GM12892 (cell line): Measurements from ENCODE around the gene CCDC92B.
"Not testable (repeated sequence)": the region's sequence is repeated elsewhere in the genome, so short reads cannot be mapped to it uniquely, and the experiment has no call there.

Source experiments
- DNase-seq: peaks from one replicate; pipeline ENCODE4 v3.0.0; 2011; ENCODE audit not compliant: insufficient read length
- FAIRE-seq: peaks from 2 replicates; lab custom pipeline; 2011; peaks lifted over from hg19 to GRCh38; lab: Jason Lieb, UNC
- POLR2A ChIP-seq: IDR thresholded peaks from 2 replicates; pipeline ENCODE4 v1.6.1; 2011; ENCODE audit warnings: low read depth, low read length, control low read depth
- POLR2AphosphoS5 ChIP-seq: IDR thresholded peaks from 2 replicates; pipeline ENCODE4 v1.6.1; 2011; ENCODE audit warnings: low read depth, low read length, control low read depth
- TAF1 ChIP-seq: IDR thresholded peaks from 2 replicates; pipeline ENCODE4 v1.6.1; 2011; ENCODE audit warnings: low read depth, mild to moderate bottlenecking, control low read depth, low read length, borderline replicate concordance

The CCDC92B gene

DNA sequence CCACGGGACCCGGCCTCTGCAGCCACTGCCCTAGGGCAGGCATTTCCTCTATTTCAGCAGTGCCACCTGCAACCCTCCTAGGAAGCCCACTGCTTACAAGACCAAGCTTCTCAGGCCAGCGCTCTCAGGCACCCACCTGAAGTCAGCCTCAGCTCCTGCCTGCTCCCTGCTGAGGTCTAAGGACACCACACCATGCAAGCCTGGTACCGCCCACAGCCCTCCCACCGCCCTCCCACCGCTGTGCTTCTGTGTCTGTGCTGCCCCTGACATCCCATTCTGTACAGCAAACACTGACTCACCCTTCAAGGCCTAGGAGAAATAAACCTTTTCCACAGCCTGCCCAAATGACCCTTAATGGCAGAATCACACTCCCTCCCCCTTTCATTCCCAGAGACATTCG, 44.2 kb downstream of the CCDC92B start:
- DNase-seq, result no peak
- FAIRE-seq, result no peak
- TF ChIP-seq TAF1 (no peak), POLR2A (no peak), POLR2AphosphoS5 (no peak)

DNA sequence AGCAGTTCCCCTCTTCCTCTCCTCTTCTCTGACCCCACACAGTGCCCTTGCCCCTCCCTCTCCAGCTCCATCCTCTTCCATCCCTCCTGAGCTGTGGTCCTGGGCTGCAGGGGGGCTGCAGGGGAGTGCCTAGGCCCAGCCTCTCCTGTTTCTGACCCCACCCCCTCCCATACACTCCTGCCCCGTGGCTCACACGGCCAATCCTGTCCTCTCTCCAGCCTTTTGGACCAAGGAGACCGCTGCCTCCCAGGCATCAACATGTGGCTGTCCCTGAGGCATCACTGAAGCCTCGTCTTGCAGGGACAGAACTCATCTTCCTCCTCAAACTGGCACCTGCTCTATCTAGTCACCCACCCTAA, 44.6 kb downstream of the CCDC92B start:
- FAIRE-seq, result no peak
- TF ChIP-seq POLR2AphosphoS5 (peak; percentile 35; the same call in 1 of the 2 replicates), POLR2A (0 out of 2 replicates have a peak, but pooled peaks have one; percentile 11), TAF1 (no peak)
- no peak for DNase-seq

DNA sequence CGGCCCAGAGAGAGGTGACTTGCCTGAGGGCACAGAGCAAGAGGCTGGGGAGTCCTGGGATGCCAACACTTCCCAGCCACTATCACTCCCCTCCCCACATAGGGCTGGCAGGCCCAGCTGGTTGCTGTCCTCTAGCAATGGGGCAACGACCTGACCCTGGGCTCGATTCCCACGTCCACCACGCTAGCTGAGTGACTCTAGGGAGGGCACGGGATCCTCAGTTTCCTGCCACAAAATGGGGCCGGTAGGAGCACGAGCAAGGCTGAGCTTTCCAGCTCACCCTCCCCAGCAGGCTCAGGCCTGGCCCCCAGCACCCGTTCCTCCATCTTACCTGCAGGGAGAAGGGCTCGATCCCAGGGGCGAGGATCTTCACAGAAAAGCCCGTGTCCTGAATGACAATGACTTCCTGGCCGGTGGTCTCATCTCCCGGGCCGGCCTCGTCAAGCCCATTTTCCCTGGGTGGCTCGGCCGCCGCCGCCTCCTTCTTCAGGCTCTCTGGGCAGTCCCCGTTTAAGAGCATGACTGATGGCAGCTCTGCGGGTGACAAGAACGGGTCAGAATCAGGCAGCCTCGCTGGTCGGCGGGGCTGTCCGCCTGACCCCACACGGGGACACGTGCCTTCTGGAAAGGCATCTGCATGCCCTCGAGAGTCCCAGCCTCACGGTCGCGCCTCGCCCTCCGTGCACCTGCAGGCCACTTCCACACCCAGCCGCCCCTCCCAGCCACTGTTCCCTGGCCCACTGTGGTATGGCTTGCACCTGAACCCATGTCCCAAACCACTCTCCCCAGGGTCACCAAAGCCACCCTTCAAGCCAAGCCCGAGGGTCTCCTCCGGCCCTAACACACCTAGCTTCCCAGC, 45.2 kb downstream of the CCDC92B start:
- DNase-seq (no peak), FAIRE-seq (no peak)
- TF ChIP-seq TAF1, result no peak
- 0 out of 2 replicates have a peak, but pooled peaks have one; percentile 15 for TF ChIP-seq POLR2A

DNA sequence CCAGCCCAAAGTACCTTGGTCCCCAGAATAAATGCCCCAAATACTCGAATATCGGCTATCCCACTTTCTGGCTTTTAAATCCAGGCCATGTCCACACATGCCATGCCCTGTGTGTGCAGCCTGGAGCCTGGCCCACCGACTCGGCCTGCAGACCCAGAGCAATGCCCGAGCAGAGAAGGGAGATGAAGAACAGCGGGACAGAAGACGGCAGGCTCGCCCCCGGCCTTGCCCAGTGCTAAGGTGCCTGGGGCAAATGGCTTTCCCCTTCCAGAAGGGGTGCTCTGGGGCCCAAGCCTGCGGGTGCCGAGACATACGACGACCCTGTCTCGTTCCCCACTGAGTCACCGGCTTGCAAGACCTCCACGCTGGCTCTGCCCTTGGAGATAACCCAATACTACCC, 45.8 kb downstream of the CCDC92B start:
- DNase-seq (no peak), FAIRE-seq (no peak)
- TF ChIP-seq POLR2AphosphoS5 (no peak), POLR2A (no peak), TAF1 (no peak)

DNA sequence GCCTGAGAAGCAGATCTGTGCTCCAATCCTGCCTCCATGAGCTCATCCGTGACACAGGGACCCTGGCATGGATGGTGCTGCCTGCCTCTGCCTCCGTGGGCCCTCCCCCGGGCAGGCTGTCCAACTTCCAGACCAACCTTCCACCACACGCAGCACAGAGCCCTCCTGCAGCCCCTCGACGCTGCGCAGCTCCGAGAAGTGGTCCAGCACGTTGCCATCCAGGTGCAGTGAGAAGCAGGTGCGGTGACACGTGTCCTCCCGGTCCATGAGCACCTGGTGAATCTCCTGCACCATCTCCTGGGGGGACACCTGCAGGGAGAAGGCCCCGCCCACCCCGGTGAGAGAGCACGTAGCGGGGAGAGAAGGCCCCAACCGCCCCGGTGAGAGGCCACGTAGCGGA, 46.3 kb downstream of the CCDC92B start:
- TF ChIP-seq POLR2AphosphoS5, result no peak
- no peak for TF ChIP-seq POLR2A
- TF ChIP-seq TAF1, result no peak
- no peak for FAIRE-seq
- no peak for DNase-seq

DNA sequence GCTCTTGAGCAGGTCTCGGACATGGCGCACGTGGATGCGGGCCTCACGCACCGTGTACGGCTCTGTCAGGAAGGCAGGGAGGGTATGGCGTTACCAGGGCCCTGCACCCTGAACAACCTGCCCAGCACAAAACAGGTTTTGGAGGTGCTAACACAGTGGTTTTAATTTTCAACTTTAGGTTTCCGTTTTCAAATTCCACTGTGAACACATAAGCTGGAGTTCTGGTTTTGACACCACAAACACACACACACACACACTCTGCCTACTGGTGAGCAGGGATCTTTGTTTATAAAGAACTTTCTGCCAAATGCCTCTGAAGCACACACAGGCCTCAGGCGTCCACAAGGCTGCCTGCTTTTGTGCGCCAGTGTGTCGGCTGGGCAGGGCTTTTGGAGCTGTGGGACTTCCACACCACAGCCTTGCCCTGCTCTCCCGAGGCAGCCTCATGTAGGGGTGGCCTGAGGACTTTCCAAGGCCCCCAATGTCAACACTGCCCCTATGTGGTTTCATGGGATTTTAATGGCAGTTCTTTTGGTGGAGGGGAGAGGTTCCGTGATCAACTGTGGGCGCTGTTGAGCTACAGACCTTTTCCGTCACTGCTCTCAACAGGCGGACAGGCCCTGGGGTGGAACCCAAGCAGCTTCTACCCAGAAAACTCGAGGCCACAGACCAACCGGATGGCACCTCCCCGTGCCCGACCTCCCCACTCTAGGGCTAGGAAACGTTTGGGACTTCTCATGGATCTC, 47.3 kb downstream of the CCDC92B start:
- TF ChIP-seq POLR2A (no peak), POLR2AphosphoS5 (no peak), TAF1 (no peak)
- FAIRE-seq, result no peak
- peak; percentile 19 for DNase-seq

DNA sequence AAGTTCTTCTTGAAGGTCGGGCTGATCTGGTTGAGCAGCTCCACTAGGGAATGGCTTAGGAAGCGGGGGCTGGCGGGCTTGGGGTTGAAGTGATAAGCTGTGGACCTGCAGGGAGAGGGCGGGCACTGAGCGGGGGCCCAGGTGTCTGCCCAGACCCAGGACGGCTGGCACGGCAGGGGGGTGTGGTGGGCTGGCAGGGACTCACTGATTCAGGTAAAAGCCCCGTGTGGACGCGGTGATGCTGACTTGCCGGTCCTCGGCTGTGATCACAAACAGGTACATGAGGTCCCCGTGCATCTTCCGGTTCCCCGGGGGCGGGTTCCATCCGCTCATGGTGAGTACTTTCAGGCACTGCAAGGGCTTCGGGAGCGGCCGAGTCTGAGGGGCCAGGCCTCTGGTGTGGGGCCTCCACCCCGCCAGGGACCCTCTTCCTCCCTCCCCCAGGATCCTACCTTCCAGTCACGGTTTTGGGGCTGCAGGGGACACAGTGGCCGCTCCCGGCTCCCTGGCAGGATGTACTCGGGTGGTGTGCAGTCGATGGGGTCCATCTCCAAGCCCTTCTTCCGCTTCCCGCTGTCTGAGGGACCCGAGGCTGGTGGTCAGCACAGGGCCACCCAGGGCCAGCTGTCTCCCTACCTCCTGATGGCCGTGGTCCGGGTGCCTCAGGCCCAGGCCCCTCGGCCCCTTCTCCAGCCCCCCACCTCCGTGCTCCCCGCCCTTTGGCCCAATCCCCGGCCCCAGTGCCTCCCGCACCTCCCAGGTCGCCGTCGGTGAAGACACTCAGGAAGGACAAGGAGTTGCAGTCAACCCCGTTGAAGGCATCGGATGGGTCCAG, 48.1 kb downstream of the CCDC92B start:
- DNase-seq, result peak; percentile 23
- no peak for FAIRE-seq
- TF ChIP-seq POLR2A, result no peak
- no peak; the same call in 1 of the 2 replicates for TF ChIP-seq POLR2AphosphoS5
- TF ChIP-seq TAF1, result no peak

DNA sequence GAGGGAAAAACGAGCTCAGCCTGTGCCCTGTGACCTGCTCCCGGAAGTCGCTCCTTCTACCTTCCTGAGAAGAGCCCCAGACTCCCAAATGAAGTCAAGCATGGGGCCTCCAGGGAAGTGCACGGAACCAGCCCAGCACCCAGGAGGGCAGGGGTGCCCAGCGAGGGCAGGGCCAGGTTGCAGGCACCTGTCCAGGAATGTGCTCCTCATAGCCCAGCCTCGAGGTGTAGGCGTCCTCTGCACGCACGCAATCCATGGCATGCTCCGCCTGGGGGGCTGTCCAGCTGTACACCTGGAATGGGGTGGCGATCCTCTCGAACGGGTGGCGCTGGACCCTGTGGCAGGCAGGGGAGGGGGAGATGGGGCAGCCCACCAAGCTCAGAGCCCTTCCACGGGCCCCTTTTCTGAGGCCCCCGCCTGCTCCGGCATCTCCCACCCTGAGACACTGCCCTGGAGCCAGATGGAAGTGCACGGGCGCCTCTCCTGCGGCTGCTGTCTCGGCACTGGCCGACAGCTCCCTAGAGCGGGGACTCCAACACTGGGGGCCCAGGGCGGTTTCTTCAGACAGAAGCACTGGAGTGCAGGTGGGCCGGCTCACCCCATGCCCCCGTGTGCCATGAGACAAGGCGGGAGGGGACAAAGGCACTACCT, 48.8 kb downstream of the CCDC92B start:
- TF ChIP-seq POLR2AphosphoS5 (no peak), TAF1 (no peak), POLR2A (no peak)
- FAIRE-seq (no peak), DNase-seq (no peak)

DNA sequence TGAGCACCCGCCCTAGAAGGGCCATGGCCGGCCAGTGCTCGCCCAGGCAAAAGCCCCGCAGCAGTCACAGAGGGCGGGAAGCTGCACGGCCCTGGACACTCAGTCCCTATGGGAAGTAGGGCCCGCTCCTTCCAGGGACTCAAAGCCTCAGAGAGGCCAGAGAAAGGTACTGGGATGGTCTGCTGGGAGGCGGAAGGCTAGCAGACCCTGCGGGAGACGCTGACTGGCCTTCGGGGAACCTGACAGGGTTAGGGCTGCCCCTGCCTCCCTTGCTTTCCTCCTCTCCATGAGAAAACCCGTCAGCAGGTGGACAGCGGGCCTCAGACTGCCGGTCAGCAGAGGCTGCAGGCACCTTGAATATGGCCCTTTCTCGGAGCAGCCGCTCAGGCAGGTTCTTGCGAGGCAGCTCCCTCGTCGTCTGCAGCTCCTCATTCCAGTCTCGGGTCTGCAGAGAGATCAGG, 49.4 kb downstream of the CCDC92B start:
- FAIRE-seq, result no peak
- DNase-seq, result peak; percentile 24
- TF ChIP-seq POLR2AphosphoS5 (0 out of 2 replicates have a peak, but pooled peaks have one; percentile 13), POLR2A (no peak; the same call in 1 of the 2 replicates)

DNA sequence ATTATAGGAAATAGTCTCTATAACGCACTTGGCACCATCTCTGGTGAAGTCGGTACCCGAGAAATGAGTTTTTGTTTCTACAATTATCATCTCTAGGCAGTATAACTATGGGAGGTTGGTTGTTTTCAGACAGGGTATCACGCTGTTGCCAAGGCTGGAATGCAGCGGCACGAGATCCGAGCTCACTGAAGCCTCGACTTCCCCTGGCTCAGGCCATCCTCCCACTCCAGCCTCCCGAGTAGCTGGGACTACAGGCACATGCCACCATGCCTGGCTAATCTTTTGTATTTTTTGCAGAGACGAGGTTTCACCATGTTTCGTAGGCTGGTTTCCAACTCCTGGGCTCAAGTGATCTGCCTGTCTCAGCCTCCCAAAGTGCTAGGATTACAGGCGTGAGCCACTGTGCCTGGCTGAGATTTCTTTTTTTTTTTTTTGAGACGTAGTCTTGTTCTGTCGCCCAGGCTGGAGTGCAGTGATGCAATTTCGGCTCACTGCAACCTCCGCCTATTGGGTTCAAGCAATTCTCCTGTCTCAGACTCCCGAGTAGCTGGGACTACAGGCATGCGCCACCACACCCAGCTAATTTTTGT, 50.1 kb downstream of the CCDC92B start:
- FAIRE-seq, result peak; percentile 36
- not testable (repeated sequence) for DNase-seq

DNA sequence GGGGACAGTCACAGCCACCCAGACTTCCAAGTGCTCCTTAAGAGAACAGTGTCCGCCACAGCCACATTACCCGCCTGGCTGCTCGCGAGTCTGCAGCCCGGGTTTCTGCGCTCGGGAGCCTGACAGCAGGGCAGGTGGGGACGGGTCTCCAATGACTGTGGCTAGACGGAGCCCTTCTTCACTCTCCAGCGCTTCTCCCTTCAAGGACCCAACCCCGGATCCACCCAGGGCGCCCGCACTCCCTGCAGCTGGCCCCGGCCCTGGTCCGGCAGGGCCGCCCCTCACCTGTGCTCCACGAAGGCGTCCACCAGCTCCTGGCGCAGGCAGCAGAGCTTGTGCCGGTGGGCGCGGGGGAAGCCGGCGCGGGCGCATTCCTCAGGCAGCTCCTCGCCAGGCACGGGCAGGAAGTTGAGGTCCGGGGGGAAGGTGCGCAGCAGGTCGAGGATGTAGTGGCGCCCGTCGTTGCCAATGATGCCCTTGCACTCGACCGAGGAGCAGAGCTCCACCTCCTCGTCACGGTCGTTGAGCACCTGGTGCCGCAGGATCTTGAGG, 51.8 kb downstream of the CCDC92B start:
- TF ChIP-seq TAF1 (no peak), POLR2A (no peak), POLR2AphosphoS5 (no peak; the same call in 1 of the 2 replicates)
- peak; percentile 28 for DNase-seq
- no peak for FAIRE-seq
